Hematopoietic multipotent progenitor cell treated with erythropoietin and hydrocortisone succinate and interleukin-3 and kit ligand, for 15 days (in vitro differentiated cells): ENCODE results near the gene CHCHD6.

ENCODE experiments used
- DNase-seq: peaks from one replicate; pipeline ENCODE4 v3.0.0-alpha.2; 2015; ENCODE audit warnings: low spot score

CHCHD6 gene

DNA sequence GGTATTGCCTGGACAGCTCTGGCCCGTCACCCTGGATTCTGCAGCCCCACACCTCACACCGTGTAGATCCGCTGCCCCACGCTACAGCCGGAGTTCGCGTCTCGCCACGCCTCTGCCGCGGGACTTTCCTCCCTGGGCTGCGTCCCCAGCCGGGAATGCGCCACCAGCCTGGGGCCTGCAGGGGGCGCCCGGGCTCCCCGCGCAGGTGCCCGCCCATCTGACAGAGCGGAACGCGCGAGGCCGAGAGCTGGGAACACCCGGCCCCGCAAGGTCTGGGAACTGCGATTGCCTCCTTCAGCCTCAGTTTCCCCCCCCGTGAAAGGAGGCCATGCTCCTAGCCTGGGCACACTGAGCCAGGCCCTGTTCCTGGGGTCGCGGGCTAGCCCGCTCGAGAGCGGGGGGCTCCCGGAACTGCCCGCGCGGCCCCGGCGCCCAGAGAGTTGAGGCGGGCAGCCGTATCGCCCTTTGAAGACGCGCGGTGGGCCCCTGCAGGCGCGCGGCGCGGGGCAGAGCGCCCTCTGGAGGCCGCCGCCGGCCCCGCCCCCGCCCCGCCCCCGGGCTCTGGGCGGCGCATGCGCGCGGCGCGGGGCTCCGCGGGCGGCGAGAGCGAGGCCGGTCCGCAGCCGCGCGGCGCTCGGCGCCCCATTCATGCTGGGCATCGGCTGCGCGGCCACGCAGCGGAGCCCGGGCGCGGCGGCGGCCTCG is 278.6 kb downstream of the CHCHD6 start, which contains the start of gene PLXNA1:
Gene PLXNA1 (plus strand): TSS at position 645 of the 705 bp plus-strand sequence. CDS start 5,479 bp downstream, outside the sequence.
- DNase-seq: peak; percentile 84

GRCh38 chr3:126983276-126983652 is 279.2 kb downstream of the CHCHD6 start:
- DNase-seq: no peak

DNA sequence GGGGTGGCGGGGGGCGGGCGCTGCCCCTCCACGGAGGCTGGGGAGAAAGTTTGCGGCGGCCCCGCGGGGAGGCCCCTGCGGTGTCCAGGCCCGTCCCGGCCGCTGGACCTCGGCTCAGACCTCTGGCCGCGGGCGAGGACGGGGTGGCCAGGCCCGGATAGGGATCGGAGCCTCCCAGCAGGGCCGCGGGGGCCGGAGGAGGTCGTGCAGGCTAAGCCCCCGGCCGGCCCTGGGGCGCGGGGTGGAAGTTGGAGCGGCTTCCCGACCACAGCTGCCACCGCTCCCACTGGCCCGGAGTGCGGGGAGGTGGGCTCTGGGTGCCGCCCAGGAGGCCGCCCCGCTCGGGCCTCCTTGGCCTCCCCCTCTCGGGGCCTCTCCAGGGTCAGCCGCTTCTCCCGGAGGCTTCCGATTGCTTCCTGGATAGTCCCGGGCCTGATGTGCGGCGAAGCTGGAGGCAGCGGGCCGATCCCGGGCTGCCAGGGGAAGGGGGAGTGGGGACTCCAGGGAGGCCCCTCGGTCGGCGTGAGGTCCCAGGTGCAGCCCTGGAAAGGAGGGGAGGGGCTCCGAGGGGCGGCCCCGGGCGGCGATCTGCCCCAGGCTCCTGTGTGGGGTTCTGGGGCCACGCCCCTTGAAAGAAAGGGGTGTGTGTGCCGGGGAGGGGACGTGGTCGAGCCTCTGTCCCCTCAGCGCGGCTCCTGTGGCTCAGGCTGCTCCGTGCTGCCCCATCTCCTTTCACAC is 279.8 kb downstream of the CHCHD6 start:
- DNase-seq: no peak

DNA sequence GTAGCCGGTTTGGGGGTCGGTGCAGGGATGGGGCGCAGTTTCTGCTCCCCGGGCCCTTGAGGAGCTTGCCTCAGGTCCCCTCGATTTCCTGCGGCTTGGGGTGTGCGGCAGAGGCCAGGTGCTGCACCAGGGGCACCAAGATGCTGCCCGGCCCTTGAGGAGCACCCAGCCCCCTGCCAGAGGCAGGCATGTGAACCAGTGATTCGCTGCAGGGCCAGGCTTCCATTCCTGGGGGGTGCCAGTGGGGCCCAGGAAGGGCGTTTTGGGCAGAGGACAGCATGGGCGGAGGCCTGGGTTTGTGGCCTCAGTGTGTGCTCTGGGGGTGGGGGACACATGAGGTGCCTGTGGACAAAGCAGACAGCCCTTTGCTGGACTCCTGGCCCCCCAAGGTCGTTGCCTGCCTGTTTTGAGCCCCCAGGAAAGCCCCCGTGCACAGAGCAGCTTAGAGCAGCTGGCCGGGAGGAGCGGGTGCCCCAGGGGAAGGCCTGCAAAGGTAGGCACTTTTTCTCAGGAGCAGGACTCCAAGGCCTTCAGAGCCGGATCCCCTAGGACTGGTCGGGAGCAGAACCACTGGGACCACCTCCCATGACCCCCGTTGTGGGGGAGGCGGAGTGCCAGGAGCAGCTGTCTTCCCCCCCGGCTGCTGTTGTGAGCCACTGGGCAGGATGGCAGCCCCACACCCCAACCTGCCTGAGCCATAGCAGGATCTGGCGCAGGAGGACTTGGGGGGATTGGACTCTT is 280.5 kb downstream of the CHCHD6 start:
- DNase-seq: no peak

- no peak for DNase-seq
These were observed 281.3 kb downstream of the CHCHD6 start for GRCh38 chr3:126985132-126985985.

DNA sequence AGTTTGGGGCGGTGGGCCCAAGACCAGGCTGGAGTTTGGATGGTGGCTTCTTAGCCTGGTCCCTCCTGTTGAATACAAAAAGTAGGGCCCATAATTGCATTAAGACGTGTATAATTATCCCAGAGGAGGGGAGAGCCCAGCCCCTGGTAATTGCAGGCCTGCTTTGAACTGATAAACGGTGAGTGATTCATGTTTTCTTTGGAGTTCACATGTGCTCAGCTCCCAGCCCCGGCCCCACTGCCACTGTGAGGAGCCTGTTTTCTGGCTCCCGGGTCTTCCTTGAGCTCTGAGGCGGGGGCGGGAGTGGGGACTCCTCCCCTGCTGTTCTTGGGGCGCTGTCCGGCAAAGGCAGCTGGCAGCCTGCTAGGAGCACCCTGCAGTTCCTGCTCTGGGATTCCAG is 282.0 kb downstream of the CHCHD6 start:
- DNase-seq: peak; percentile 66

- DNase-seq: no peak
These were observed 283.1 kb downstream of the CHCHD6 start for GRCh38 chr3:126987129-126987528.

- no peak for DNase-seq
These were observed 283.6 kb downstream of the CHCHD6 start for GRCh38 chr3:126987596-126987995.

DNA sequence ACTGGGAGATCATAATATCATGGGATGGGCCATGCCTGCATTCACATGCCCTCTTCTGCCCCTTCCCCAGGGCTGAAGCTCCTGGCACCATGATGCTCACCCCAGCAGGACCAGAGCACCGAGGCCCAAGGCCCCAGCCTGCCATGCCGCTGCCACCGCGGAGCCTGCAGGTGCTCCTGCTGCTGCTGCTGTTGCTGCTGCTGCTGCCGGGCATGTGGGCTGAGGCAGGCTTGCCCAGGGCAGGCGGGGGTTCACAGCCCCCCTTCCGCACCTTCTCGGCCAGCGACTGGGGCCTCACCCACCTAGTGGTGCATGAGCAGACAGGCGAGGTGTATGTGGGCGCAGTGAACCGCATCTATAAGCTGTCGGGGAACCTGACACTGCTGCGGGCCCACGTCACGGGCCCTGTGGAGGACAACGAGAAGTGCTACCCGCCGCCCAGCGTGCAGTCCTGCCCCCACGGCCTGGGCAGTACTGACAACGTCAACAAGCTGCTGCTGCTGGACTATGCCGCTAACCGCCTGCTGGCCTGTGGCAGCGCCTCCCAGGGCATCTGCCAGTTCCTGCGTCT is 284.5 kb downstream of the CHCHD6 start:
- no peak for DNase-seq

DNA sequence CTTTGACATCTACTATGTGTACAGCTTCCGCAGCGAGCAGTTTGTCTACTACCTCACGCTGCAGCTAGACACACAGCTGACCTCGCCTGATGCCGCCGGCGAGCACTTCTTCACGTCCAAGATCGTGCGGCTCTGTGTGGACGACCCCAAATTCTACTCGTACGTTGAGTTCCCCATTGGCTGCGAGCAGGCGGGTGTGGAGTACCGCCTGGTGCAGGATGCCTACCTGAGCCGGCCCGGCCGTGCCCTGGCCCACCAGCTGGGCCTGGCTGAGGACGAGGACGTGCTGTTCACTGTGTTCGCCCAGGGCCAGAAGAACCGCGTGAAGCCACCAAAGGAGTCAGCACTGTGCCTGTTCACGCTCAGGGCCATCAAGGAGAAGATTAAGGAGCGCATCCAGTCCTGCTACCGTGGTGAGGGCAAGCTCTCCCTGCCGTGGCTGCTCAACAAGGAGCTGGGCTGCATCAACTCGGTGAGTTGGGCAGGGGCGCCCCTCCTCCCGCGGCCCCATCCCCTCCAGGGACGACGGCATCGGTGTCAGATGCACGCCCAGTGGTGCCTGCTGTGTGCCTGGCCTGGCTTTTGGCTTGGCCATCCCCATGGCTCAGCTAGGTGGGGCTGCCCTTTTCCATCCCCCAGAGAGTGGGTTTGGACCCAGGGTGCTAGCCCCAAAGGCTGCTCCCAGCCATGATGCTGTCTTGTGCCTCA is 285.4 kb downstream of the CHCHD6 start:
- DNase-seq: no peak

DNA sequence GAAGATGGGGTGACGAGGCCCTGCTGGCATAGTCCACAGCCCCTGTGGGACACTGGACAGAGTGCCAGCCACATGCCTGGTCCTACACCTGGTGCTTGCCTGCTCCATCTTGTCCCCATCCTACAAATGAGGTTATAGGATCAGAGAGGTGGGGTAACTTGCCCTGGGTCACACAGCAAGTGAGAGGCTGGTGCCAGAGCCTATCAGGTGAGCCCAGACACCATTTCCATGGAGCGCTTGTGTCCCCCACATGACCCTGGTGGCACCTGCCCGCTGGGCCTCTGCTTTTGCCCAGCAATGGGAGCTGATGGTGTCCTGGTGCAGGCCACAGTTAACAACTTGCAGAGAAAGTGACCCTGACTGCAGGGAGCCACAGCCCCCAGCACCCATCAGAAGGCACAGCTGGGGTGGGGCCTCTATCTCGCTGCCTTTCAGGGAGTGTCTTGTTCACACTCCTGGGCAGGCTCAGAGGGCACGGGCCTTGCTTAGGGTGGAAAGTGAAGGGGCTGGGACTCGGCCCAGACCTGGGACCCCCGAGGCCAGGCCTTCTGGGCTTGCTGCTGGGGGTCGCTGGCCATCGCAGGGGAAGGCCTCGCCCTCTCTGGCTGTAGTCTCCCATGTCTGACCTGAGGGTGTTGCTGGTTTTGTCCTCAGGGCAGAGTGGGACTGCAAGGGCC is 286.1 kb downstream of the CHCHD6 start:
- no peak for DNase-seq

DNA sequence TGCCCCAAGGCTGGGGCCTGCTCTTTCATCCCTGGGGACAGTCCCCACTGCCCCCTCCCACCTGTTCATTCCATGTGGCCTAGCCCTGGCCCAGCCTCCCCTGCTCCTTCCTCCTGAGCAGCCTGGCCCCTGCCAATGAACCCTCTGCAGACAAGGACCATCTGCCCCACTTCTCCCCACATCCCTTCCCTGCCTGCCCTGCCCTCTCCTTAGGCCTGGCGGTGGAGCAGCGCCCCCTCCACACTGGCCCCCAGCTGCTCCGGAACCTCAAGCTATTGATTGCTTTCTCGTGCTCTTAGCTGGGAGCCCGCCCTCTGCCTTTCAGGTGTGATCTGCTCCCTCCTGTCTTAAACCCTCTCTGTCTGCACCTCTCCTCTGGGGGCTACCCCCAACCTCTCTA is 286.9 kb downstream of the CHCHD6 start:
- no peak for DNase-seq

- no peak for DNase-seq
These were observed 287.5 kb downstream of the CHCHD6 start for GRCh38 chr3:126991366-126992200.

DNA sequence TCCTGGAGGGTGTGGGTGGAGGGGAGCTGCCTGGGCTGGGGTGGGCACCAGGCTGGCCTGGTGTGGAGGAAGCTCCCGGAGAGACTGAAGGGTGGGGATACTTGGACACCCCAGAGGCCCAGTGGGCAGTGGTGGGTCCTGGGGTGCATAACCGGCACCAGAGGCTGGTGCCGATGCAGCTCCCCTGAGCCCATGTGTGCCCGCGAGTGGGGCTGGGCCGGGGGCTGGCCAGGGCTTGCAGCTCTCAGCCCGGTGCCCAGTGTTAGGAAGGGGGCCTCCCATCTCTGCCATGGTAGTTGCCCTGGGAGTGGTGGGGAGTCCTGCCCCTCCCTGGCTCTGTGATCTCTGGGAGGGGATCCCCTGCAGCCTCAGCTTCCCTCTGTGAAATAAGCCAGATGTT is 288.2 kb downstream of the CHCHD6 start:
- no peak for DNase-seq

DNA sequence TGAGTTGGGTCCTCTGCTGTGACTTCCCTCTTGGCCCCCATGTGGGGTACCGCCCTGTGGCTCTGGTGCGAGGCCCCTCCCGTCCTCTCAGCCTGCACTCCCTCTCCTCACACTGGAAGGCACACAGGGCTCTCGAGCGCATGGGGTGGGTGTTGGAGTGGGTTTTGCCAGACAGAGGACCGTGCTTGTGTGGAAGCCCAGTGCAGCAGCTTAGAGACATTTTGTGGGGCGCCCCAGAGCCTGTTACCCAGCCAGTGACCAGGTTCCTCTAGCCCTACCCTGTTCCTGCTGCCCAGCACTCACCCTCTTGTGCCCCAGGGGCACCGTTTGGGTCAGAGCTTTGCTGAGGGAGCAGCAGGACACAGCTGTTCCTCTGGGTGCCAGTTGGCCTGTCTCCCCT is 288.7 kb downstream of the CHCHD6 start:
- DNase-seq: no peak

DNA sequence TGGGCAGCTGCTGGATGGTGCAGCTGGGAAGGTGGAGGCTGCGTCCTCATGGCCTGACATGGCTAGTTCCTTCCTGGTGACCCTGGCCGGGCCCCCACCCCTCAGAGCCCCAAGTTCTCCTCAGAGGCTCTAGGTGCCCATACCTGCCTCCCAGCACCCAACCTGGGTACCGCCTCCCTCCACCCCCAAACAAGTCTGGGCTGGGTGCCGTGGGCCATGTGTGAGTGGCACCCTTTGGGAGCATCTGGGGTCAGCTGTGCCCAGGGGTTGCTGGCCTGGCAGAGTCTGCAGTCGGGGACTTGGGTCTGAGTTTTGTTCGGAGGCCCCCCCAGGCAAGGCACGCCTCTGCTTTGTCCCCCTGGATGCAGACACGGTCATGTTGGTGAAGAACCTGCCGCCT is 289.4 kb downstream of the CHCHD6 start:
- DNase-seq: no peak

GRCh38 chr3:126994661-126995245 is 290.7 kb downstream of the CHCHD6 start:
- no peak for DNase-seq

DNA sequence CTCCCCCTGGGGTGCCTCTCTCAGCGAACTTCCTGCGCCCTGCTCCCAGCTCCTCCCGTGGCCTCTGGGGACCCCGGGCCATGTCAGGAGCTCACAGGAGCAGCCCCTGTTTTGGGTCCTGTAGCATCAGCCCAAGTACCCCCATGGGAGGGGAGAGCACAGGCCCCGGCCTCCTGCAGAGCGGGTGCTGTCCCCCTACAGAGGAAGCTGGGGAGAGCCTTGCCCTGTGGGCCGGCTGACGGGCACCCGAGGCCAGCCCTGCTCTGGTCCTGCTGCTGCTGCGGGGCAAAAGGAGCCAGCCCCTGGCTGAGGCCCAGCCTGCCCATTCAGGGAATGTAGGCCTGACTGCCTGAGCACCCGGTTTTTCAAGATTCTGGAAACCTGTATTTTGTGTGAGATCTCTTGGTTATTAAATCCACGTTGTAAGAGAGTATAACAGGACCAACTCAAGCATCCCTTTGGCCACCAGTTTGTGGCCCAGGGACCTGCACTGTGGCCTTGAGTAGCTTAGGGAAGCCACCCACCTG is 291.3 kb downstream of the CHCHD6 start:
- DNase-seq: no peak
